GM08714 (cell line): ENCODE measurements around the gene GLUD1.
"Not testable (repeated sequence)": the region's sequence is repeated elsewhere in the genome, so short reads cannot be mapped to it uniquely, and the experiment has no call there.

Source experiments
- H3K4me3 ChIP-seq: fragments of 200-500 bp; sonication (Bioruptor generic); 2 replicates; pipeline ENCODE4 v1.5.1; 2014; ENCODE audit warnings: mild to moderate bottlenecking, low read length, inconsistent platforms
- ZNF274 ChIP-seq: IDR thresholded peaks from 2 replicates; pipeline ENCODE4 v1.6.1; 2012; ENCODE audit warnings: mild to moderate bottlenecking, low read depth, low read length

GLUD1 gene

GRCh38 chr10:87038286-87038717, 56.3 kb downstream of the GLUD1 start:
- H3K4me3 ChIP-seq, result no peak overlapping the region
- no peak for TF ChIP-seq ZNF274

- H3K4me3 ChIP-seq, result no peak overlapping the region
These were observed 58.0 kb downstream of the GLUD1 start for GRCh38 chr10:87036623-87037022.

GRCh38 chr10:87030912-87031635, 63.6 kb downstream of the GLUD1 start:
- TF ChIP-seq ZNF274, result no peak
- no peak overlapping the region for H3K4me3 ChIP-seq

More at GRCh38 chr10:87036623-87037022, 58.0 kb downstream of the GLUD1 start:
- TF ChIP-seq ZNF274, result no peak

GRCh38 chr10:87030419-87030818, 64.2 kb downstream of the GLUD1 start:
- H3K4me3 ChIP-seq, result not testable (repeated sequence)

- not testable (repeated sequence) for H3K4me3 ChIP-seq
These were observed 67.7 kb downstream of the GLUD1 start for GRCh38 chr10:87026747-87027508.

- not testable (repeated sequence) for H3K4me3 ChIP-seq
These were observed 69.2 kb downstream of the GLUD1 start for GRCh38 chr10:87025285-87025958.

- H3K4me3 ChIP-seq, result not testable (repeated sequence)
These were observed 74.6 kb downstream of the GLUD1 start, which contains the start of gene FAM25A for GRCh38 chr10:87020056-87020455. FAM25A (plus strand) TSS chr10:87020294; CDS start chr10:87020325, 31 bp downstream.

GRCh38 chr10:87019504-87019903, 75.1 kb downstream of the GLUD1 start:
- not testable (repeated sequence) for H3K4me3 ChIP-seq

GRCh38 chr10:87019066-87019465, 75.6 kb downstream of the GLUD1 start:
- not testable (repeated sequence) for H3K4me3 ChIP-seq

GRCh38 chr10:87018127-87018526, 76.5 kb downstream of the GLUD1 start:
- H3K4me3 ChIP-seq, result not testable (repeated sequence)

GRCh38 chr10:87014986-87015716, 79.5 kb downstream of the GLUD1 start:
- H3K4me3 ChIP-seq, result not testable (repeated sequence)

- not testable (repeated sequence) for H3K4me3 ChIP-seq
These were observed 81.1 kb downstream of the GLUD1 start for GRCh38 chr10:87013528-87013927.

GRCh38 chr10:87009134-87009696, 85.4 kb downstream of the GLUD1 start:
- H3K4me3 ChIP-seq, result not testable (repeated sequence)

GRCh38 chr10:87008303-87008702, 86.3 kb downstream of the GLUD1 start:
- not testable (repeated sequence) for H3K4me3 ChIP-seq

- H3K4me3 ChIP-seq, result not testable (repeated sequence)
These were observed 87.0 kb downstream of the GLUD1 start for GRCh38 chr10:87007674-87008073.

- not testable (repeated sequence) for H3K4me3 ChIP-seq
These were observed 87.5 kb downstream of the GLUD1 start for GRCh38 chr10:87007124-87007523.
